SK-N-SH treated with all-trans-retinoic acid at 6 μM for 48 hours (cell line): ENCODE measurements around the gene TMEM237.
A peak's percentile ranks its signal among the peaks of the same experiment; 100 is the strongest.

ENCODE experiments used
- ATAC-seq: fragments of 200-7000 bp; cut with Tn5 transposase; 3 replicates; pipeline ENCODE4 v1.9.1; 2020; ENCODE audit warnings: mild to moderate bottlenecking, moderate library complexity
- ARNTL ChIP-seq: fragments of 450-650 bp; formaldehyde crosslinking; IDR thresholded peaks from 2 replicates; pipeline ENCODE4 v1.5.0; 2020; ENCODE audit warnings: low read depth, mild to moderate bottlenecking, moderate library complexity, borderline replicate concordance
- BACH2 ChIP-seq: fragments of 250-450 bp; sonication (Bioruptor Pico); IDR thresholded peaks from 2 replicates; pipeline ENCODE4 v1.9.0; 2021; ENCODE audit warnings: mild to moderate bottlenecking, borderline replicate concordance
- CSDC2 ChIP-seq: fragments of 250-450 bp; sonication (Bioruptor Pico); IDR thresholded peaks from 2 replicates; pipeline ENCODE4 v1.5.0; 2020; ENCODE audit warnings: mild to moderate bottlenecking, moderate library complexity
- GLIS3 ChIP-seq: fragments of 250-450 bp; sonication (Bioruptor Pico); IDR thresholded peaks from 2 replicates; pipeline ENCODE4 v1.5.0; 2020; ENCODE audit warnings: mild to moderate bottlenecking, moderate library complexity
- ISL1 ChIP-seq: fragments of 250-450 bp; sonication (Bioruptor Pico); IDR thresholded peaks from 2 replicates; pipeline ENCODE4 v2.1.2; 2022; ENCODE audit warnings: mild to moderate bottlenecking, moderate library complexity
- OSR1 ChIP-seq: fragments of 250-450 bp; sonication (Bioruptor Pico); IDR thresholded peaks from 2 replicates; pipeline ENCODE4 v1.8.0; 2022; ENCODE audit warnings: moderate library complexity, mild to moderate bottlenecking, inconsistent platforms
- PPARA ChIP-seq: fragments of 250-450 bp; sonication (Bioruptor Pico); IDR thresholded peaks from 2 replicates; pipeline ENCODE4 v1.5.0; 2020; ENCODE audit warnings: mild to moderate bottlenecking, borderline replicate concordance
- RARB ChIP-seq: fragments of 250-450 bp; sonication (Bioruptor Pico); IDR thresholded peaks from 2 replicates; pipeline ENCODE4 v1.8.0; 2021; ENCODE audit warnings: mild to moderate bottlenecking, moderate library complexity
- SNAI2 ChIP-seq: fragments of 250-450 bp; sonication (Bioruptor Pico); IDR thresholded peaks from 2 replicates; pipeline ENCODE4 v1.5.0; 2020; ENCODE audit warnings: mild to moderate bottlenecking, moderate library complexity
- TCF4 ChIP-seq: fragments of 250-450 bp; sonication (Bioruptor Pico); IDR thresholded peaks from 2 replicates; pipeline ENCODE4 v1.8.0; 2021; ENCODE audit warnings: mild to moderate bottlenecking, moderate library complexity, borderline replicate concordance
- ZC3H10 ChIP-seq: fragments of 250-450 bp; sonication (Bioruptor Pico); IDR thresholded peaks from 2 replicates; pipeline ENCODE4 v1.5.1; 2021; ENCODE audit warnings: mild to moderate bottlenecking, moderate library complexity
- ZFP3 ChIP-seq: fragments of 250-450 bp; sonication (Bioruptor Pico); IDR thresholded peaks from 2 replicates; pipeline ENCODE4 v1.5.0; 2020; ENCODE audit warnings: mild to moderate bottlenecking, moderate library complexity
- ZFP30 ChIP-seq: fragments of 450-650 bp; formaldehyde crosslinking; IDR thresholded peaks from 2 replicates; pipeline ENCODE4 v1.5.0; 2022; ENCODE audit warnings: mild to moderate bottlenecking, moderate library complexity
- ZNF565 ChIP-seq: fragments of 450-650 bp; formaldehyde crosslinking; conservative IDR thresholded peaks from 2 replicates; pipeline ENCODE4 v1.5.0; 2020; ENCODE audit warnings: low read depth, mild to moderate bottlenecking, moderate library complexity
- ZNF70 ChIP-seq: fragments of 450-650 bp; formaldehyde crosslinking; IDR thresholded peaks from 2 replicates; pipeline ENCODE4 v1.5.0; 2020; ENCODE audit warnings: mild to moderate bottlenecking, moderate library complexity
- ZNF8 ChIP-seq: fragments of 450-650 bp; formaldehyde crosslinking; IDR thresholded peaks from 2 replicates; pipeline ENCODE4 v1.5.0; 2020; ENCODE audit warnings: mild to moderate bottlenecking, moderate library complexity
- TF ChIP-seq, protein P1 (sequence below): fragments of 250-450 bp; sonication (Bioruptor Pico); IDR thresholded peaks from 2 replicates; pipeline ENCODE4 v1.8.0; 2020; ENCODE audit warnings: mild to moderate bottlenecking, moderate library complexity, borderline replicate concordance
- TF ChIP-seq, protein P2 (sequence below): fragments of 250-450 bp; sonication (Bioruptor Pico); IDR thresholded peaks from 2 replicates; pipeline ENCODE4 v1.5.1; 2020; ENCODE audit warnings: low read depth, mild to moderate bottlenecking, moderate library complexity
- TF ChIP-seq, protein P3 (sequence below): fragments of 250-450 bp; sonication (Bioruptor Pico); IDR thresholded peaks from 2 replicates; pipeline ENCODE4 v1.8.0; 2021; ENCODE audit warnings: low read depth, mild to moderate bottlenecking, moderate library complexity, borderline replicate concordance
- TF ChIP-seq, protein P4 (sequence below): fragments of 250-450 bp; sonication (Bioruptor Pico); IDR thresholded peaks from 2 replicates; pipeline ENCODE4 v1.5.0; 2020; ENCODE audit warnings: mild to moderate bottlenecking, moderate library complexity
- TF ChIP-seq, protein P5 (sequence below): fragments of 250-450 bp; sonication (Bioruptor Pico); IDR thresholded peaks from 2 replicates; pipeline ENCODE4 v1.5.1; 2021; ENCODE audit warnings: mild to moderate bottlenecking, moderate library complexity

Gene TMEM237

DNA sequence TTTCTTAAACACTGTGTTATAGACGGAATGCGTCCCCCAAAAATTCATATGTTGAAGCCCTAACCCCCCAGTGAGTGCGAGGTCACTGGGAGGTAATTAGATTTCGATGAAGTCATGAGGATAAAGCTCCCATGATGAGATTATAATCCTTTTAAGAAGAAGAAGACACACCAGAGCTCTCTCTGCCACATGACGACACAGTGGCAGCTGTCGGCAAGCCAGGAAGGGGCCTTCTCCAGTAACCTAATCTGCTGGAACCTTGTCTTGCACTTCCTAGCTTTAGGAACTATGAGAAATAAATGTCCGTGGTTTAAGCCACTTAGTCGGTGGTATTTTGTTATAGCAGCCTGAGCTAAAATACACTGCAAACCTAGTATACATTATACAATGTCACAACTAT, 12.3 kb downstream of the TMEM237 start:
- ATAC-seq, result no peak
- TF ChIP-seq BACH2 (no peak), ARNTL (CRISPR knock-in tag) (no peak), ZNF565 (CRISPR knock-in tag) (no peak), ZFP3 (CRISPR knock-in tag) (no peak), GLIS3 (CRISPR knock-in tag) (no peak), TCF4 (CRISPR knock-in tag) (no peak), ZNF8 (CRISPR knock-in tag) (no peak), RARB (CRISPR knock-in tag) (no peak), ZFP30 (CRISPR knock-in tag) (no peak), ZC3H10 (CRISPR knock-in tag) (no peak), SNAI2 (CRISPR knock-in tag) (no peak), ZNF70 (no peak), OSR1 (CRISPR knock-in tag) (no peak), CSDC2 (CRISPR knock-in tag) (no peak), PPARA (CRISPR knock-in tag) (no peak)
- TF ChIP-seq, protein P1, sequence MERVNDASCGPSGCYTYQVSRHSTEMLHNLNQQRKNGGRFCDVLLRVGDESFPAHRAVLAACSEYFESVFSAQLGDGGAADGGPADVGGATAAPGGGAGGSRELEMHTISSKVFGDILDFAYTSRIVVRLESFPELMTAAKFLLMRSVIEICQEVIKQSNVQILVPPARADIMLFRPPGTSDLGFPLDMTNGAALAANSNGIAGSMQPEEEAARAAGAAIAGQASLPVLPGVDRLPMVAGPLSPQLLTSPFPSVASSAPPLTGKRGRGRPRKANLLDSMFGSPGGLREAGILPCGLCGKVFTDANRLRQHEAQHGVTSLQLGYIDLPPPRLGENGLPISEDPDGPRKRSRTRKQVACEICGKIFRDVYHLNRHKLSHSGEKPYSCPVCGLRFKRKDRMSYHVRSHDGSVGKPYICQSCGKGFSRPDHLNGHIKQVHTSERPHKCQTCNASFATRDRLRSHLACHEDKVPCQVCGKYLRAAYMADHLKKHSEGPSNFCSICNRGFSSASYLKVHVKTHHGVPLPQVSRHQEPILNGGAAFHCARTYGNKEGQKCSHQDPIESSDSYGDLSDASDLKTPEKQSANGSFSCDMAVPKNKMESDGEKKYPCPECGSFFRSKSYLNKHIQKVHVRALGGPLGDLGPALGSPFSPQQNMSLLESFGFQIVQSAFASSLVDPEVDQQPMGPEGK (CRISPR knock-in tag), result no peak
- TF ChIP-seq, protein P2, sequence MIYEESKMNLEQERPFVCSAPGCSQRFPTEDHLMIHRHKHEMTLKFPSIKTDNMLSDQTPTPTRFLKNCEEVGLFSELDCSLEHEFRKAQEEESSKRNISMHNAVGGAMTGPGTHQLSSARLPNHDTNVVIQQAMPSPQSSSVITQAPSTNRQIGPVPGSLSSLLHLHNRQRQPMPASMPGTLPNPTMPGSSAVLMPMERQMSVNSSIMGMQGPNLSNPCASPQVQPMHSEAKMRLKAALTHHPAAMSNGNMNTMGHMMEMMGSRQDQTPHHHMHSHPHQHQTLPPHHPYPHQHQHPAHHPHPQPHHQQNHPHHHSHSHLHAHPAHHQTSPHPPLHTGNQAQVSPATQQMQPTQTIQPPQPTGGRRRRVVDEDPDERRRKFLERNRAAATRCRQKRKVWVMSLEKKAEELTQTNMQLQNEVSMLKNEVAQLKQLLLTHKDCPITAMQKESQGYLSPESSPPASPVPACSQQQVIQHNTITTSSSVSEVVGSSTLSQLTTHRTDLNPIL, result no peak
- TF ChIP-seq, protein P3, sequence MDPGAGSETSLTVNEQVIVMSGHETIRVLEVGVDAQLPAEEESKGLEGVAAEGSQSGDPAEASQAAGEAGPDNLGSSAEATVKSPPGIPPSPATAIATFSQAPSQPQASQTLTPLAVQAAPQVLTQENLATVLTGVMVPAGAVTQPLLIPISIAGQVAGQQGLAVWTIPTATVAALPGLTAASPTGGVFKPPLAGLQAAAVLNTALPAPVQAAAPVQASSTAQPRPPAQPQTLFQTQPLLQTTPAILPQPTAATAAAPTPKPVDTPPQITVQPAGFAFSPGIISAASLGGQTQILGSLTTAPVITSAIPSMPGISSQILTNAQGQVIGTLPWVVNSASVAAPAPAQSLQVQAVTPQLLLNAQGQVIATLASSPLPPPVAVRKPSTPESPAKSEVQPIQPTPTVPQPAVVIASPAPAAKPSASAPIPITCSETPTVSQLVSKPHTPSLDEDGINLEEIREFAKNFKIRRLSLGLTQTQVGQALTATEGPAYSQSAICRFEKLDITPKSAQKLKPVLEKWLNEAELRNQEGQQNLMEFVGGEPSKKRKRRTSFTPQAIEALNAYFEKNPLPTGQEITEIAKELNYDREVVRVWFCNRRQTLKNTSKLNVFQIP (CRISPR knock-in tag), result no peak
- TF ChIP-seq, protein P4, sequence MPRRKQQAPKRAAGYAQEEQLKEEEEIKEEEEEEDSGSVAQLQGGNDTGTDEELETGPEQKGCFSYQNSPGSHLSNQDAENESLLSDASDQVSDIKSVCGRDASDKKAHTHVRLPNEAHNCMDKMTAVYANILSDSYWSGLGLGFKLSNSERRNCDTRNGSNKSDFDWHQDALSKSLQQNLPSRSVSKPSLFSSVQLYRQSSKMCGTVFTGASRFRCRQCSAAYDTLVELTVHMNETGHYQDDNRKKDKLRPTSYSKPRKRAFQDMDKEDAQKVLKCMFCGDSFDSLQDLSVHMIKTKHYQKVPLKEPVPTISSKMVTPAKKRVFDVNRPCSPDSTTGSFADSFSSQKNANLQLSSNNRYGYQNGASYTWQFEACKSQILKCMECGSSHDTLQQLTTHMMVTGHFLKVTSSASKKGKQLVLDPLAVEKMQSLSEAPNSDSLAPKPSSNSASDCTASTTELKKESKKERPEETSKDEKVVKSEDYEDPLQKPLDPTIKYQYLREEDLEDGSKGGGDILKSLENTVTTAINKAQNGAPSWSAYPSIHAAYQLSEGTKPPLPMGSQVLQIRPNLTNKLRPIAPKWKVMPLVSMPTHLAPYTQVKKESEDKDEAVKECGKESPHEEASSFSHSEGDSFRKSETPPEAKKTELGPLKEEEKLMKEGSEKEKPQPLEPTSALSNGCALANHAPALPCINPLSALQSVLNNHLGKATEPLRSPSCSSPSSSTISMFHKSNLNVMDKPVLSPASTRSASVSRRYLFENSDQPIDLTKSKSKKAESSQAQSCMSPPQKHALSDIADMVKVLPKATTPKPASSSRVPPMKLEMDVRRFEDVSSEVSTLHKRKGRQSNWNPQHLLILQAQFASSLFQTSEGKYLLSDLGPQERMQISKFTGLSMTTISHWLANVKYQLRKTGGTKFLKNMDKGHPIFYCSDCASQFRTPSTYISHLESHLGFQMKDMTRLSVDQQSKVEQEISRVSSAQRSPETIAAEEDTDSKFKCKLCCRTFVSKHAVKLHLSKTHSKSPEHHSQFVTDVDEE (CRISPR knock-in tag), result no peak
- TF ChIP-seq, protein P5, sequence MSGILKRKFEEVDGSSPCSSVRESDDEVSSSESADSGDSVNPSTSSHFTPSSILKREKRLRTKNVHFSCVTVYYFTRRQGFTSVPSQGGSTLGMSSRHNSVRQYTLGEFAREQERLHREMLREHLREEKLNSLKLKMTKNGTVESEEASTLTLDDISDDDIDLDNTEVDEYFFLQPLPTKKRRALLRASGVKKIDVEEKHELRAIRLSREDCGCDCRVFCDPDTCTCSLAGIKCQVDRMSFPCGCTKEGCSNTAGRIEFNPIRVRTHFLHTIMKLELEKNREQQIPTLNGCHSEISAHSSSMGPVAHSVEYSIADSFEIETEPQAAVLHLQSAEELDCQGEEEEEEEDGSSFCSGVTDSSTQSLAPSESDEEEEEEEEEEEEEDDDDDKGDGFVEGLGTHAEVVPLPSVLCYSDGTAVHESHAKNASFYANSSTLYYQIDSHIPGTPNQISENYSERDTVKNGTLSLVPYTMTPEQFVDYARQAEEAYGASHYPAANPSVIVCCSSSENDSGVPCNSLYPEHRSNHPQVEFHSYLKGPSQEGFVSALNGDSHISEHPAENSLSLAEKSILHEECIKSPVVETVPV, result no peak

DNA sequence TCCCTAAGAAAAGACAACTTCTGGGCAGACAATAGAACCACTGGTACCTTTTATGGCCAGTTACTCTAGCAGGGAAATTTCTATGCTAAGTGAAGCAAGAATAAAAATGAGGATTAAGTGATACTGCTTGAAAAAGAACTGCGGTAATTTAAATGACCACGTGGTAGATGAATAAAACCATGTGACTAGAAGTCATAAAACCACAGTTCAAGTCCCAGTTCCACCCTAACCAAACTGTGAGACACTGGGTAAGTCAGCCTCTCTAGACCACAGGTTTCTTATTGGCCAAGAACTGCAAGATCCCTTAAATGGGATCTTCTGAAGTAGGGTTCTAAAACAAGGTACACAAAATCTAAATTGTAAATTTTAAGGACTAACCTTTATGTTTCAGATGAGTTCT, 12.7 kb downstream of the TMEM237 start:
- no peak for ATAC-seq
- no peak for TF ChIP-seq ZFP3 (CRISPR knock-in tag)
- no peak for TF ChIP-seq ZFP30 (CRISPR knock-in tag)
- no peak for TF ChIP-seq SNAI2 (CRISPR knock-in tag)
- no peak for TF ChIP-seq ZC3H10 (CRISPR knock-in tag)

DNA sequence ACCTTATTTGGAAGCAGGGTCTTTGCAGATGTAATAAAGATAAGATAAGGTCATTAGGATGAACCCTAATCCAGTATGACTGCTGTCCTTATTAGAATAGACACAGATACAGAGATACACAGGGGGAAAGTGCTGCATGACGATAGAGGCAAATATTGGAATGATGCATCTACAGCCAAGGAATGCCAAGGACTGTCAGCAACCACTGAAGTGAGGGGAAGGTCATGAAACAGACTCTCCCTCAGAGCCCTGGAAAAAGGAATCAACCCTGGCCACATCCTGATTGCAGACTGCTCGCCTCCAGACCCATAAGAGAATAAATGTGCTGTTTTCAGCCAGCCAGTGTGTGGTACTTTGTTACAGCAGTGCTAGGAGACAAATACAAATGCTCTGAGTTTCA, 14.8 kb downstream of the TMEM237 start:
- TF ChIP-seq ISL1, result peak; percentile 49; the same call in 1 of the 2 replicates
- TF ChIP-seq, protein P2, result no peak
- TF ChIP-seq ZFP3 (CRISPR knock-in tag), result 0 out of 2 replicates have a peak, but pooled peaks have one; percentile 10
- ATAC-seq, result peak; percentile 90
